HG02885 (cell line): Measurements from ENCODE around the gene FADS2.

Experiments
- ATAC-seq: cut with Tn5 transposase; IDR thresholded peaks from one replicate; pipeline ENCODE4 v1.9.1; 2021; ENCODE audit warnings: mild to moderate bottlenecking; ENCODE audit not compliant: unreplicated experiment, poor library complexity

Gene FADS2

DNA sequence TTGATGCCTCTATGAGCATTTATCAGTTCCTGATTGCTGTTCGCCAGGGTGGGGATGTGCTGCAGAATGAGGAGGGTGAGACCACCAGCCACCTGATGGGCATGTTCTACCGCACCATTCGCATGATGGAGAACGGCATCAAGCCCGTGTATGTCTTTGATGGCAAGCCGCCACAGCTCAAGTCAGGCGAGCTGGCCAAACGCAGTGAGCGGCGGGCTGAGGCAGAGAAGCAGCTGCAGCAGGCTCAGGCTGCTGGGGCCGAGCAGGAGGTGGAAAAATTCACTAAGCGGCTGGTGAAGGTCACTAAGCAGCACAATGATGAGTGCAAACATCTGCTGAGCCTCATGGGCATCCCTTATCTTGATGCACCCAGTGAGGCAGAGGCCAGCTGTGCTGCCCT lies 32.6 kb upstream of the FADS2 start:
- ATAC-seq: no peak

DNA sequence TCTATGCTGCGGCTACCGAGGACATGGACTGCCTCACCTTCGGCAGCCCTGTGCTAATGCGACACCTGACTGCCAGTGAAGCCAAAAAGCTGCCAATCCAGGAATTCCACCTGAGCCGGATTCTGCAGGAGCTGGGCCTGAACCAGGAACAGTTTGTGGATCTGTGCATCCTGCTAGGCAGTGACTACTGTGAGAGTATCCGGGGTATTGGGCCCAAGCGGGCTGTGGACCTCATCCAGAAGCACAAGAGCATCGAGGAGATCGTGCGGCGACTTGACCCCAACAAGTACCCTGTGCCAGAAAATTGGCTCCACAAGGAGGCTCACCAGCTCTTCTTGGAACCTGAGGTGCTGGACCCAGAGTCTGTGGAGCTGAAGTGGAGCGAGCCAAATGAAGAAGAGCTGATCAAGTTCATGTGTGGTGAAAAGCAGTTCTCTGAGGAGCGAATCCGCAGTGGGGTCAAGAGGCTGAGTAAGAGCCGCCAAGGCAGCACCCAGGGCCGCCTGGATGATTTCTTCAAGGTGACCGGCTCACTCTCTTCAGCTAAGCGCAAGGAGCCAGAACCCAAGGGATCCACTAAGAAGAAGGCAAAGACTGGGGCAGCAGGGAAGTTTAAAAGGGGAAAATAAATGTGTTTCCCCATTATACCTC lies 32.1 kb upstream of the FADS2 start:
- no peak for ATAC-seq

DNA sequence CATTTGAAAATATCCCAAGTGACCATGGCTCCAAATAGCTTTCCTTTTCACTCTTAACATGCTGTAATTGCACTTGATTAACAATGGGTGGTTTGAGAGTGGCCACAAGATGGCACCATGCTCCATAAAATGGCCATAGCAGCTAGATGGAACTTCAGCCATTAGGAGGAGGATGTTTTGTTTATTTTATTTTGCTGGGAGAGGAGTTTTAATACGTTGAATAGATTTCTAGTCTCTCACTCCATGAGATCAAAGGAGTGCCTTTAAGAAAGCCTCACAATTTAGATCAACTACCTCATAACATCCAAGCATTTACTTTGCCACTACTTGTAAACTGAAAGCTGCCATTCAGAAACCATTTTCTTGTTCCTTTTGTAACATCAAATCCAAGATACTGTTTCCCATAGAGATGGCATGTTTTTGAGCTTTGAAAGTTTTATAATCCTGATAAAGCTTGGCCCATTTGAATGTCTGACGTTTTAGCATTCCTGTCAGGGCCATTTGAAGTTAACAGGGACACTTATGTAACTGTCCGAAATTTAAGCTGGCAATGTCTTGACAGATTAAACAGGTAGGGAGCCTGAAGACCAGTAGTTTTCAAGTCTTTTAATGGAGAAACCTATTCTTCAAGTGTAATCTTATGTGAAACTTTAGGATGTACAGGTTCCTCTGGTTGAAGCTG lies 30.7 kb upstream of the FADS2 start:
- no peak for ATAC-seq

DNA sequence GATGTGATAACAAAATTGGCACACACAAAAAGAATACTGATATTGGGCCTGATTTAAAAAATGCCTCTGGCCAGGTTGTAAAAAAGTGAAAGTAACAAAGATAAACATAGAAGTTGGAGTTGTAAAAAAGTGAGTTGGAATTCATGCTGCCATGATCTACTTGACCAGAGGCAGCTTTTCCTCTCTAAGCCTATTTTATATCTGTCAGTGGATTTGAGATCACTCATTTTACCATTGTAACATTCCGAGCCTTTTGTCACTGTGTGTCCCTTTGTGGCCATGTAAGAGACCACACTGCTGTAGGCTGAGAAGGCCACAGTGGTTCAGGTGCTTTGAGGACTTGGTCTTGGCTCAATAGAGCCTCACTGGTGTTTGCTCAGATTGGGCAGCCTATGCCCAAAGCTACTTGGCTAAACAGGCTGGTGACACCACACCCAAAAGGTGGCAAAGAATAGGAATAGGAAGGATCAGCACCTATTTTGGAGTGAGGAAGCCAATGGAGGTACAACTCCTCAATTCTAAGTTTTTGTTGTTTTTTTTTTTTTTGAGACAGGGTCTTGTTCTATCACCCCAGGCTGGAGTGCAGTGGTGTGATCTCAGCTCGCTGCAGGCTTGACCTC lies 28.3 kb upstream of the FADS2 start:
- ATAC-seq: no peak

DNA sequence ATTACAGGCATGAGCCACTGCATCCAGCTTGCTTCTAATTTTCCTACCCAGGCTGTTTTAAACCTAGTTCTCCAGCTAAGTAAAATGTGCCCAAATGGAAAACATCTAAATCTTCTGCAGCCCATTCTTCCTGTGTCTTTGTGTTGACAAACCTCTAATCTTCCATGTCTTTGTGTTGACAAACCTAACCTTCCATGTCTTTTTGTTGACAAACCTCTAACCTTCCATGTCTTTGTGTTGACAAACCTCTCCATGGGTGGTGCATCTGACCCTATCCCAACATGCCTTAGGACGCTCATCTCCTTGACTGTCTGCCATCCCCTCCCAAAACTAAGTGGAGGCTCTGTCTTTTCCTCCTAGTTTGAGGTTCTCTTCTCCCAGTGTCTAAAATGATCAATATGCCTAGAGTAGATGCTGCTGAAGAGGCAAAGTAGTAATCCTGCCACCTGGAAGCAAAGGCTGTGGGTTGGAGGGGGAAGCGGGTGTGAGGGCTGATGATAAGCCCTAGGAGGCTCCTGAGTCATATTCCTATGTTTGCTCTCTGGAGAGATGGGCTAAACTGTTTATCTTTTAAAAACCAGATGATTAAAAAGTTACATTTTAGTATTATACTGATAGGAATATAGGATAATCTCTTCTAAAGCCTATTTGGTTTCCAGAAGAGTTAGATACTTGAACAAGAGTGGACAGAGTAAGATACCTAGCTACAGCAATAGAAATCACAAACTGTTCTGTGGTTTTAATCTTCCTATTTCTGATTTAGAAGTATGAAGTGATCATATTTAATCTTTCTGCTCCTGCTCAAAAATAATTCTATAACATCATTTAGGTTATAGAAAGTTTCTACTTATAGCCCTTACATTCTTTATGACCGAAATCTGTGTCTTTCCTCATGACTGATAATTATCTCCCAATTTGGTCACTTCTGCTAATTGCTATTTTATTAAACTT lies 27.5 kb upstream of the FADS2 start:
- no peak for ATAC-seq

DNA sequence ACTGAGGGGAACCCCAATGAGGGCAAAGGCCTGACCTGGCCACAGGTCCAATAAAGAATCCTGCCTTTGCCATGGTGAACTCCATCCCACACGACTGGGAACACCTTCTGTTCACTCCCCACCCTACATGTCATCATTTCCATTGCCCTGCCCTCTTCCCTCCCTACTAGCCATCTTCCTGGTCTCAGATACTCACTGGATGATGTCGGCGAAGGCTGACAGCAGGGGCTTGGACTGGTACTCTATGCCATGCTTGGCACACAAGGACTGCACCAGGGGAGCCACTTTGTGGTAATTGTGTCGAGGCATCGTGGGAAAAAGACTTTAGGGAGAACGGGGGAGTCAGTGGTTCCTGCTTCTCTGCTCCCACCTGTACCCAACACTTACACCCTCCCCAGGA lies 25.5 kb upstream of the FADS2 start:
- no peak for ATAC-seq

DNA sequence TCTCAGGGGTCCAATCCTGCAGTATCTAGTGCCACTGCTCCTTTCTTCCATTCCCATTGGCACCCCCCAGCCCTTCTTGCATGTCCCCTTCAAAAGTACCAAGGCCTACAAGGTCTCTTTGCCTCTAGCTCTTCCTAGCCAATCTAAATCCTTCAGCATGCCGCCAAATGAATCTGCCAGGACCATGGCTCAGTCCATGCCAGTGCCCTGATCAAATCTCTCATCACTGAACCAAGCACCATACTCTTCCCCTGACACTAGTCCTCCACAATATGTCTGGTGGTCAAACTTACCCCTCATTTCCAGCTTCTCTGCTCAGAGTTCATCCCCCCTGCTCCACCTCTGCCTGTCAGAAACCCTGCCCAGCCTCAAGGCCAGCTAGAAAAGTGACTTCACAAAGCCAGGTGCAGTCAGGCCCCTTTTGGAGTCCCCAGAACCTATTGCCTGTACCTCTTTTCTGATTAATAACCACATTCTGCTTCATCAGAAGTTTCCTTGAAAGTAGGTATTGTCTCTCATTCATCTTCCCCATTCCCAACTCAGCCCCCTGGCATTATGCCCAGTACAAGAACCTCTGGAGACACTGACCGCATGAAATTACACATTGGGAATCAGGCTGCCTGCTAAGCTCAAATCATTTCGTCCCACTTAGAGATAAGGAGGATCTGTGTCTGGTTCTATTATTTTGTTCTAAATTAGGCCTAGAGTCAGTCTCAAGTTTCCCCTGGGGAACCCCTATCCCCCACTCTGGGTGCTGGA lies 24.0 kb upstream of the FADS2 start:
- no peak for ATAC-seq

DNA sequence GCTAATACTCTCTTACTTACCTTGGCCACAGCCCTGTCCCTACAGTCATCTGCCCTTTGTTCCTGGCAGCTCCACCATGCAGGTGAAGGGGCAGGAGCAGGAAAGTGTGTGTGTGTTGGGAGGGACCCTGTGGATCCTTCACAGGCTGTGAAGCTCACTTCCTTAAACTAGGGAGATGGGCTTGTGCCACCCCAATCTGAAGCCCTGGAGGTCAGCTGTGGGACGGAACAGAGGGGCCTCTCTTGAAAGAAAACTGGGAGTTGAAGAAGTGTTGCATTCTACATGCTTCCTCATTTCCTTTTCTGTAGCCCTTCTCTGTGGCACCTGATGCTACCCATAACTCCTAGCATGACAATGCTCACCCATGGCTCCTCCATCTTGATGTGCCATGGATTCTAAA lies 23.0 kb upstream of the FADS2 start:
- no peak for ATAC-seq

DNA sequence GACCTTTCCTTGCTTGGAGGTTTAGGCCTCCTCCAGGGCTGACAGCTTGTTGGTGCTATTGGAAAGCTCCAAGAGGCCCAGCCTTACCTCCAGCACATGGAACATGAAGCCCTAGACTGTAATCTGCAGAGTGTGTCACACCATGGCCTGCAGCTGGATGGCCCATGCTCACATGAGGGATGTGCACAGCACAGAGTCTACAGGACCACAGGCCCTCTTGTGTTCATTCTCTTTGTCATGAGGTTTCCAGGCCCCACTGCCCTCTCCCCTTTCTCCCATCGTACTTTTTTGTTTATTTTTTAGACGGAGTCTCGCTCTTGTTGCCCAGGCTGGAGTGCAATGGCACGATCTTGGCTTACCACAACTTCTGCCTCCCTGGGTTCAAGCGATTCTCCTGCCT lies 21.3 kb upstream of the FADS2 start:
- ATAC-seq: no peak

DNA sequence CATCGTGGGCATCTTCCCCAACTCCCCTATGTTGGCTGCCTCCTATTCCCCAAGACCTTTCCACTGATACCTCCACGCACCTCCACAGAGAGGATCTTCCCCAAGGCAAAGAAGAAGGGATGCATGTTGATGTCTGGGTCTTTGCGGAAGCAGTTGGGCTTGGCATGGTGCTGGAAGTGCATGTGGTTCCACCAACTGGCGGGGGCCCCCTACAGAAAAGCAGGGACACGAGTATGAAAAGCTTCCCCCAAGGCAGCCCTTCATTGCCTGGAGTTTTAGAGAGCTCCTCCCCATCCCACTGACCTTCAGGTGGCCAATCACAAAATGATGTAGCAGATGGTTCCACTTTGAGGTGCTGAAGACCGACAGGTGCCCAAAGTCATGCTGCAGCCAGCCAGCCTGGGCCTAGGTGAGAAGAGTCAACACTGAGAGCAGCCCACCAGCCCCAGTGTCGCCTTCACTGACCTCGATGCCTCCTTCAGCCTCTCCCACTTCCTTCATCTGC lies 17.4 kb upstream of the FADS2 start:
- ATAC-seq: no peak

DNA sequence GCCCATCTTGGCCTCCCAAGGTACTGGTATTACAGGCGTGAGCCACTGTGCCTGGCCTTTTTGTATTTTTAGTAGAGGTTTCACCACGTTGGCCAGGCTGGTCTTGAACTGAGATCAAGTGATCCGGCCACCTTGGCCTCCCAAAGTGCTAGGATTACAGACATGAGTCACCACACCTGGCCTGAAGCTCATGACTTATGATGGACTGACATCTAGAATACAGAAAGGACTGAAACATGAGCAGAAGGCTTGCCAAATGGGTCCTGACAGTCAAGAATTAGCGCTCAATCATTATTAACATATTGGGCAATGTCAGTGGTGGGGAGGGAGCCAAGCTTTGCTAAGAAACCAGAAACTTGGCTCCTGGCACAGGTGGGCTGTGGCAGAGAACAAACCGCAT lies 16.3 kb upstream of the FADS2 start:
- no peak for ATAC-seq

DNA sequence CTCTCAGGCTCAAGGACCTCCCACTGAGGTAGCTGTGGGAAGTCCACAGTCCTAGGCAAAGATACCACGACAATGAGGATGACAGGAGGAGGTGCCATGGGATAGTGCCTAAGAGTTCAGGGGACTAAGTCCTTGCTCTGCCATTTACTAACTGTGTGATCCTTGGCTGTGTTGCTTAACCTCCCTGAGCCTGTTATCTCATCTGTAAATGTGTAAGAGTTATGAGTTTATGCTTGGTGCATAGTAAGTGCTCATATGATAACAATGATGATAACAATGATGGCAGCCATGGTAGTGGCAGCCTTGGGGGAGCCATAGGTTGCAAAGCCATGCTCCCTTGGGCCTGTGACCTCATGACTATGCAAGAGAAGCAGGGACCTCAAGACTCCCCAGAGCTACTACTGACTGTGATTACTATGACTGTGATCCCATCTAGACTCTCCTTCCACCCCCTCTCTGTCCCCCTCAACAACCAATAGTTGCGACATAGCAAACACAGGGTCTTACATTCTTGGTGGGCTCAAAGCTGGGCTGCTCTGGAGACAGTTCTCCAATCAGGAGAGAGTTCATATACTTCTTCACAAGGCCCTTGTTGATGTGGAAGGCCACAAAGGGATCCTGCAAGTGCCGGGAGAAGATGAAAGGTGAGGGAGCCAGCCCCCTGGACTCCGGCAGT lies 15.2 kb upstream of the FADS2 start:
- no peak for ATAC-seq

DNA sequence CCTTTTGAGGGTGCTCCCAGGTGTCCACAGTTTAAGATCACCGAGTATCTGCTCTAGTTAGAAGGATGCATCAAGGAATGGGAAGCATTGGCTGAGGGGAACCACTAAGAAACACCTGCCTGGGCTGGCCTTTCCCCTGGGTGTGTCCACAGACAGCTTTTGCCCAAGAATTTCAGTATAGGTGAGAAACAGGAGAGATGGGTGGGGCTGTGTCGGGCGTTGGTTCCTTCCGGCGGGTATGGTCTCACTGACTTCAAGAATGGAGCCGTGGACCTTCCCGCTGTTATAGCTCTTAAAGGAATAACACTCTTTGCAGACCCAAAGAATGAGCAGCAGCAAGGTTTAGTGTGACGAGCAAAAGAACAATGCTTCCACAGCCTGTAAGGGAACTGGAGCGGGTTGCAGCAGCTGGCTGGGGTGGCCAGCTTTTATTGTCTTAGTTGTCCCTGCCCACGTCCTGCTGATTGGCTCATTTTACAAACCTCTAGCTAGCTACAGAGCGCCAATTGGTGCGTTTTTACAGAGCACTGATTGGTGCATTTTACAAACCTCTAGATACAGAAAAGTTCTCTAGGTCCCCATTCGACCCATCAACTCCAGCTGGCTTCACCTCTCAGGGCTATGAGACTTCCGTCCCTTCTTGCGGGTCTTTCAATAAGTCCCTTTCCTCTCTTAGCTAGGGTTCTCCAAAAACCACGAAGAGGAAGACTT lies 13.7 kb upstream of the FADS2 start:
- ATAC-seq: no peak

DNA sequence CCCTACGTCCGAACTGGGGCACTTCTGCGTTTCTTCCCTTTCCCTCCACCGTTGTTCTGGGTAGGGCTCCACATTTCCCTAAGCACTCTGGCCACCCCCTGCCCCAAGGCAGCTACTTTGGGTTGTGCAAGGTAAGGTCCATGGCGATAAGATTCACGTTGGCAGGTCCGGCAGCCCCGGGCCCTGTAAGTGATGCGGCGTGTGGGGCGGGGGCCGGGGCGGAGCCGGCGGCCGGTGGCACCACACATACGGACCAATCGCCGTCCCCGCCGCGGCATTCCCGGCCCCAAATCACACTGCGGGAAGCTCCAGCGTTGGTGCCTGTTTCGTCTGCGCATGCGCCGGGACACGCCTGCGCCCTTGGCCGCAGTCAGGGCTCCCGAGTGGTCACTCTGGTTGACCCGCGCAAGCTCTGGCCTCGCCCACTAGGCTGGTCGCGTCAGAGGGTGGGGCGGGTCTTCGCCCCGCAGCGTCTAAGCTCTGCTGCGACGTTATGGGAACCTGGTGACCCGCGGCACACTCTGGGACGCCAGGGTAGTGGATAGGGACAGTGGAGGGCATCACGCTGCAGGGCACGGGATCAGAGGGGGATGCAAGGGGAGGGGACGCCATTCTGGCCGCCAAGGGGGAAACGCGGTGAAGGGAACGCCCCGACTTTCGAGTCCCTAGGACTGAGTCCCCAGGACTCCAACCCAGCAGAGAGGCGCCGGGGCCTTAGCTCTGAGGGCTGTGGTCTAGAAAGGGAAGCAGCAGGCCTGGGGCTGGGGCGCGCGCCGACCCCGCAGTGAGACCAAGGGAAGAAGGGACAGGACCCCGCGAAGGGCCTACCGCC lies 12.9 kb upstream of the FADS2 start:
- peak; percentile 72 for ATAC-seq

DNA sequence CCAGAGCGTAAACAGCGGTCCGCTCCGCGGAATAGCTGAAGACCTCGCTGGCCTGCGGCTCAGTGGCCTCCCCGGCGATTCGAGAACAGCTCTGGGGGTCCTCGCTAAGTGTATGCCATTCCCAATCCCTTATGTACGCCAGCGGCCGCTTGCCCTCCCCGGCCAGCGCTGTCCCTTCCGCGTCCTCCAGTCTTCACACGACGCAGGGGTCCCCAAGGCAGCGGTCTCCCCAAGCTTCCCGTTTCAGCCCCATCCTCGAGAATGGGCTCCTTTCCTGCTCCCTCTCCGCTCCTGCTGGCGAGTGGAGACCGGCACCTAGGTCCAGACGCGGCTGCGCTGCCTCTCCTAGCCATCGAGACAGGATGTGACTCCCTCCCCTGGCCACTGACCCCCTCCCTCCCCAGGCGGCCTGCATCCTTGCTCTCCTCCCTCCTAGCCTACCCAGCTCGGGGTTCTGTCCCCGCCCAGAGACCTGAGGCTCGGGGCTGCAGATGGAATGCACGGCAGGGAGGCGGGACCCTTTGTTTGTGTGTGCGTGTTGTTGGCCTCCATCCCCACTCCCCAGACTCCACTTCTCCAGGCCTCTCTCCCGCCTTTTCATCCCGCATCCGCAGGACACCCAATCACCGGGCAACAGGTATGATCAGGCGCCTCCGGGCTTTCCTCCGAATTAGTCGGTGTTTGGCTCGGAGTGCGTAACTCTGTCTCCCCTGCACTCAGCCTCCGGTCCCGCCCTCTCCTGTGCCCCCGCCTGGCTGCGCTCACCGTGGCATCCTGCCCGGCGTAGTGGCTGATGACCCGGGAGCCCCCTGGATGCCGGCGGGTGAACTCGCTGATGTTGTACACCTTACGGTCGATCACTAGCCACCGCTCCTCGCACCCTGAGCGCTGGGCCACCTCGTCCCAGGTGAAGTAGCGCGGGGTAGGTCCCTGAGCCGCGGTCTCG lies 12.0 kb upstream of the FADS2 start:
- ATAC-seq: peak; percentile 19

DNA sequence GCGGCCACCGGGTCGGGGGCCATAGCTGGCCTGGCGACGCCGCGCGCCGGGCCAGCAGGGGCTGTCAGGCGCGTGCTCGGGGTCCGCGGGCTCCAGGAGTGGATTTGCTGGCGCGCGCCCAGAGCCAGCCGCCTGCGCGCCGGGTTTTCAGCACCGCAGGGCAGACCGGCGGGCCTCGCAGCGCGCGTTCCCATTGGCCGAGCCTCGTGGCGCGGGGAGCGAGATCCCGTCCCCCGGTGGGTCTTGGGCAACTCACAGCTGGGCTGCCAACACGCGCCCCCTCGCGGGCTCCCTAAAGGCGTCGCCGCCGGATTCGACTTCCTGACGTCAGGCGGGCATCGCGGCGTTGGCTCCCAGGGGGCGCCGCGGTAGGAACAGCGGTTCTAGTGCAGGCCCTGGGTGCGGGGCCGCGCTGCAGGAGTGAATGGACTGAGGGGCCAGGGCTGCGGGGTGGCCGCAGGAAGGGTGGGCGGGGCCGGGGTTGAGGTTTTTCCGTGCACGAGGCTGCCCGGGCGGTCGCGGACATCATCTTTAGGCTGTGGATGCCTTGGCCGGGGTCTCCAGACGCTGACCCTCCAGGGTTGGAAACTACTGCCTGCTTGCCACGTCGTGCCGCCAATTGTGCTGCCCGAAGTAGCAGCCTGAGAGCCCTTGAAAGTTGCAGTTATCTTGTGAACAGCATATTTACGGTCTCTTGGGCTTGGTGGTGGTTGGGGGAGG lies 11.2 kb upstream of the FADS2 start, which contains the start of gene FADS1:
FADS1 (minus strand) TSS at position 268 of the 720 bp plus-strand sequence; CDS start at position 194, 74 bp downstream.
- peak; percentile 50 for ATAC-seq
